Colonic mucosa (tissue), 4 donors: ENCODE data around the gene PARD6B. TPM values are rescaled to one million over a fixed set of nuclear protein-coding genes. Genes with fewer than 3 reads are reported as not detected.
"Not testable (repeated sequence)": the region's sequence is repeated elsewhere in the genome, so short reads cannot be mapped to it uniquely, and the experiment has no call there.

Source experiments
- DNase-seq: peaks from one replicate; pipeline ENCODE4 v3.0.0-alpha.2; 2020
- H3K27ac ChIP-seq: fragments of 200-600 bp; one replicate; pipeline ENCODE4 v1.8.0; 2021
- H3K27me3 ChIP-seq: fragments of 200-600 bp; one replicate; pipeline ENCODE4 v1.8.0; 2021
- H3K36me3 ChIP-seq: fragments of 200-600 bp; one replicate; pipeline ENCODE4 v1.8.0; 2021
- H3K4me1 ChIP-seq: fragments of 200-600 bp; one replicate; pipeline ENCODE4 v1.8.0; 2021; ENCODE audit warnings: mild to moderate bottlenecking
- H3K4me3 ChIP-seq: fragments of 200-600 bp; one replicate; pipeline ENCODE4 v1.8.0; 2021
- H3K9ac ChIP-seq, 2 donors: one replicate each; pipeline ENCODE4 v1.7.0; 2013; ENCODE audit warnings: control low read depth in 2 of 2, low read depth in 2 of 2, low read length in 2 of 2
- H3K9me3 ChIP-seq: fragments of 200-600 bp; one replicate; pipeline ENCODE4 v1.8.0; 2021
- CTCF ChIP-seq: fragments of 200-600 bp; IDR thresholded peaks from one replicate; pipeline ENCODE4 v1.8.0; 2022; ENCODE audit warnings: antibody characterized with exemption, mild to moderate bottlenecking
- intact Hi-C: fragments of 100-400 bp; cut with DNase I; formaldehyde crosslinking; loops from one replicate; pipeline ENCODE4 v1.14.1; 2022
- total RNA-seq, 2 donors: library from RNA; stranded (reverse); fragmentation: NEBNext Ultra II Directional in 1 of 2; extraction: Animal tissue kit (Norgen Biotek cat#: 25700) in 1 of 2; gene quantifications; one replicate each; pipeline ENCODE4 v1.2.1, GENCODE V29; 2021
- donor health status: healthy.
- donor health status: DM: no; HTN: no; CAD: no.
- donor health status: DM: no; HTN: no; CAD: no.

PARD6B gene
- total RNA-seq, 2 donors from 2014 or later = 16.6 to 35.6 TPM

- DNase-seq = peak; percentile 3
- Histone ChIP-seq H3K4me3 (no peak overlapping the region), H3K9ac (no peak overlapping the region), H3K27me3 (no peaks in the 10 kb centered on the region), H3K9me3 (no peaks in the 10 kb centered on the region), H3K36me3 (no peaks in the 10 kb centered on the region), H3K4me1 (no peaks in the 10 kb centered on the region), H3K27ac (no peak overlapping the region)
- TF ChIP-seq CTCF = no peak
- intact Hi-C loops = no loop called here
Observed at GRCh38 chr20:50772420-50773185, 41.2 kb downstream of the PARD6B start.

- no peak overlapping the region for H3K9ac ChIP-seq
- H3K4me3 ChIP-seq = no peak overlapping the region
- H3K9me3 ChIP-seq = no peaks in the 10 kb centered on the region
- no peak for TF ChIP-seq CTCF
- H3K27ac ChIP-seq = no peak overlapping the region
- no peaks in the 10 kb centered on the region for H3K27me3 ChIP-seq
- H3K4me1 ChIP-seq = no peaks in the 10 kb centered on the region
- DNase-seq = no peak
- intact Hi-C loops = no loop called here
- H3K36me3 ChIP-seq = no peaks in the 10 kb centered on the region
Observed at GRCh38 chr20:50774515-50774914, 43.1 kb downstream of the PARD6B start.

GRCh38 chr20:50776122-50776817, 44.9 kb downstream of the PARD6B start:
- Histone ChIP-seq H3K36me3 (no peaks in the 10 kb centered on the region), H3K4me3 (no peak overlapping the region), H3K9me3 (no peaks in the 10 kb centered on the region), H3K4me1 (no peaks in the 10 kb centered on the region), H3K27ac (no peak overlapping the region), H3K9ac (no peak overlapping the region), H3K27me3 (no peaks in the 10 kb centered on the region)
- TF ChIP-seq CTCF = no peak
- intact Hi-C loops = no loop called here
- no peak for DNase-seq

GRCh38 chr20:50777373-50777772, 46.0 kb downstream of the PARD6B start:
- Histone ChIP-seq H3K9me3 (no peaks in the 10 kb centered on the region), H3K27me3 (no peaks in the 10 kb centered on the region), H3K4me1 (no peaks in the 10 kb centered on the region), H3K27ac (no peak overlapping the region), H3K4me3 (no peak overlapping the region), H3K36me3 (no peaks in the 10 kb centered on the region), H3K9ac (no peak overlapping the region)
- DNase-seq = no peak
- TF ChIP-seq CTCF = no peak
- intact Hi-C loops = no loop called here

- H3K9me3 ChIP-seq, H3K9ac ChIP-seq, intact Hi-C loops, H3K36me3 ChIP-seq, H3K4me1 ChIP-seq, H3K4me3 ChIP-seq, H3K27me3 ChIP-seq, H3K27ac ChIP-seq, DNase-seq: not testable (repeated sequence)
Observed at GRCh38 chr20:50778994-50779393, 47.6 kb downstream of the PARD6B start.

GRCh38 chr20:50783390-50783789, 52.0 kb downstream of the PARD6B start:
- Histone ChIP-seq H3K4me3 (no peak overlapping the region), H3K36me3 (no peaks in the 10 kb centered on the region), H3K9me3 (no peaks in the 10 kb centered on the region), H3K27ac (no peak overlapping the region), H3K9ac (no peak overlapping the region), H3K27me3 (no peaks in the 10 kb centered on the region), H3K4me1 (no peaks in the 10 kb centered on the region)
- no peak for DNase-seq
- intact Hi-C loops = no loop called here
- TF ChIP-seq CTCF = no peak
